GM13977 (cell line): Measurements from ENCODE around the gene CFAP119.
A peak's percentile ranks its signal among the peaks of the same experiment; 100 is the strongest.

Source experiments
- DNase-seq: peaks from one replicate; pipeline ENCODE4 v3.0.0; 2012; ENCODE audit warnings: low spot score
- CTCF ChIP-seq: IDR thresholded peaks from 2 replicates; pipeline ENCODE4 v1.5.1; 2012; ENCODE audit warnings: mild to moderate bottlenecking, control low read depth; ENCODE audit not compliant: insufficient read depth; ENCODE audit errors: extremely low read depth, missing control alignments
- in situ Hi-C: fragments of 300-500 bp; cut with MboI; formaldehyde crosslinking; loops from one replicate; pipeline ENCODE4 v1.12.0; 2022; ENCODE audit warnings: low sequenced_read_pairs, low pct_unique_long_range_greater_than_20kb, mixed read lengths, inconsistent platforms; ENCODE audit not compliant: unreplicated experiment

Gene CFAP119

GRCh38 chr16:30780549-30780948 lies 18.7 kb upstream of the CFAP119 start:
- no peak for TF ChIP-seq CTCF
- in situ Hi-C loops = no loop called here
- no peak for DNase-seq

- in situ Hi-C loops = no loop called here
- no peak for TF ChIP-seq CTCF
- no peak for DNase-seq
Observed at GRCh38 chr16:30780021-30780420, 18.2 kb upstream of the CFAP119 start.

GRCh38 chr16:30779596-30779995 lies 17.7 kb upstream of the CFAP119 start:
- DNase-seq = no peak
- TF ChIP-seq CTCF = no peak
- in situ Hi-C loops = no loop called here

GRCh38 chr16:30778549-30779244 lies 16.8 kb upstream of the CFAP119 start:
- in situ Hi-C loops = no loop called here
- TF ChIP-seq CTCF = no peak
- no peak for DNase-seq

- TF ChIP-seq CTCF = no peak
- in situ Hi-C loops = no loop called here
- DNase-seq = no peak
Observed at GRCh38 chr16:30777591-30778297, 15.9 kb upstream of the CFAP119 start.

- in situ Hi-C loops = no loop called here
- TF ChIP-seq CTCF = no peak
Observed at GRCh38 chr16:30775392-30776188, 13.7 kb upstream of the CFAP119 start.

More at GRCh38 chr16:30775392-30776188, 13.7 kb upstream of the CFAP119 start:
- peak; percentile 86 for DNase-seq
